Measurements from ENCODE around the gene RABL2A.
"Not testable (repeated sequence)": the region's sequence is repeated elsewhere in the genome, so short reads cannot be mapped to it uniquely, and the experiment has no call there.

Gene RABL2A

GRCh38 chr2:113598180-113598579, 28.9 kb upstream of the RABL2A start:
- H3F3A ChIP-seq (ENCODE audit: low read depth); H3K36me3 ChIP-seq (ENCODE audit: insufficient read depth, low read length); H3K27me3 ChIP-seq (ENCODE audit: insufficient read depth, low read length, poor library complexity, severe bottlenecking); H2AFZ ChIP-seq (ENCODE audit: low read length); H4K20me1 ChIP-seq (ENCODE audit: insufficient read depth, low read length, poor library complexity, severe bottlenecking); H3K9me3 ChIP-seq (ENCODE audit: insufficient read depth, low read depth, low read length); H3K4me1 ChIP-seq (ENCODE audit: insufficient read depth, low read length, poor library complexity, severe bottlenecking); H3K4me3 ChIP-seq (ENCODE audit: low read length, poor library complexity, severe bottlenecking); H3K4me2 ChIP-seq (ENCODE audit: low read depth, low read length, poor library complexity, severe bottlenecking); H3K9ac ChIP-seq (ENCODE audit: low read depth, low read length, poor library complexity, severe bottlenecking); H3K9me2 ChIP-seq (replicated peaks; ENCODE audit: low read depth, low read length); H3K79me2 ChIP-seq (ENCODE audit: insufficient read depth, low read length): not testable (repeated sequence)

GRCh38 chr2:113598738-113599137, 28.3 kb upstream of the RABL2A start:
- not testable (repeated sequence) for H3K4me3 ChIP-seq (ENCODE audit: low read length, poor library complexity, severe bottlenecking); H3K4me1 ChIP-seq (ENCODE audit: insufficient read depth, low read length, poor library complexity, severe bottlenecking); H3K79me2 ChIP-seq (ENCODE audit: insufficient read depth, low read length); H3K4me2 ChIP-seq (ENCODE audit: low read depth, low read length, poor library complexity, severe bottlenecking); H4K20me1 ChIP-seq (ENCODE audit: insufficient read depth, low read length, poor library complexity, severe bottlenecking); H3F3A ChIP-seq (ENCODE audit: low read depth); H3K9me2 ChIP-seq (replicated peaks; ENCODE audit: low read depth, low read length); H3K9me3 ChIP-seq (ENCODE audit: insufficient read depth, low read depth, low read length); H2AFZ ChIP-seq (ENCODE audit: low read length); H3K27me3 ChIP-seq (ENCODE audit: insufficient read depth, low read length, poor library complexity, severe bottlenecking); H3K36me3 ChIP-seq (ENCODE audit: insufficient read depth, low read length); H3K9ac ChIP-seq (ENCODE audit: low read depth, low read length, poor library complexity, severe bottlenecking)

DNA sequence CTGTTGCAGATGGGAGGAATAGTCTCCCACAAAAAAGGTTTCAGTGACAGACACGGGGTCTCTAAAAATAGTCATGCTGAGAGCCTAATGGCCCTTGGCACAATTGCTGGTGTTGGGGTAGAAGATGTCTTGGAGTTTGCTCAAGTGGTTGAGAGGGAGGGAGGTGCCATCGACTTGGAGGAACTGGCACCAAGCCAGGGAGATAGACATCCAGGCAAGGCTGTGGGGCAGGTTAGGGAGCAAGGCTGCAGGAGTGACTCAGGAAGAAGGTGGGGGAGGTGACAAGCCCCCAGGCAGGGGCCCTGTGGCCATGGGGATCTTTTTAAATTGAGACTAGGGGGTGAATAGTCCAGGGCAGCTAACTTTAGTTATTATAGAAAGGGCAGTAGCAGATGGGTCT, 27.9 kb upstream of the RABL2A start:
- H3K27me3 ChIP-seq (ENCODE audit: insufficient read depth, low read length, poor library complexity, severe bottlenecking); H3K36me3 ChIP-seq (ENCODE audit: insufficient read depth, low read length); H4K20me1 ChIP-seq (ENCODE audit: insufficient read depth, low read length, poor library complexity, severe bottlenecking): not testable (repeated sequence)

GRCh38 chr2:113602040-113602769, 24.9 kb upstream of the RABL2A start:
- not testable (repeated sequence) for H4K20me1 ChIP-seq (ENCODE audit: insufficient read depth, low read length, poor library complexity, severe bottlenecking); H3K36me3 ChIP-seq (ENCODE audit: insufficient read depth, low read length); H3K79me2 ChIP-seq (ENCODE audit: insufficient read depth, low read length); H3K4me1 ChIP-seq (ENCODE audit: insufficient read depth, low read length, poor library complexity, severe bottlenecking); H3K9me2 ChIP-seq (replicated peaks; ENCODE audit: low read depth, low read length); H3F3A ChIP-seq (ENCODE audit: low read depth); H3K4me2 ChIP-seq (ENCODE audit: low read depth, low read length, poor library complexity, severe bottlenecking); H3K9me3 ChIP-seq (ENCODE audit: insufficient read depth, low read depth, low read length); H3K27me3 ChIP-seq (ENCODE audit: insufficient read depth, low read length, poor library complexity, severe bottlenecking); H2AFZ ChIP-seq (ENCODE audit: low read length); H3K9ac ChIP-seq (ENCODE audit: low read depth, low read length, poor library complexity, severe bottlenecking); H3K4me3 ChIP-seq (ENCODE audit: low read length, poor library complexity, severe bottlenecking)
- TF ChIP-seq, protein P1, sequence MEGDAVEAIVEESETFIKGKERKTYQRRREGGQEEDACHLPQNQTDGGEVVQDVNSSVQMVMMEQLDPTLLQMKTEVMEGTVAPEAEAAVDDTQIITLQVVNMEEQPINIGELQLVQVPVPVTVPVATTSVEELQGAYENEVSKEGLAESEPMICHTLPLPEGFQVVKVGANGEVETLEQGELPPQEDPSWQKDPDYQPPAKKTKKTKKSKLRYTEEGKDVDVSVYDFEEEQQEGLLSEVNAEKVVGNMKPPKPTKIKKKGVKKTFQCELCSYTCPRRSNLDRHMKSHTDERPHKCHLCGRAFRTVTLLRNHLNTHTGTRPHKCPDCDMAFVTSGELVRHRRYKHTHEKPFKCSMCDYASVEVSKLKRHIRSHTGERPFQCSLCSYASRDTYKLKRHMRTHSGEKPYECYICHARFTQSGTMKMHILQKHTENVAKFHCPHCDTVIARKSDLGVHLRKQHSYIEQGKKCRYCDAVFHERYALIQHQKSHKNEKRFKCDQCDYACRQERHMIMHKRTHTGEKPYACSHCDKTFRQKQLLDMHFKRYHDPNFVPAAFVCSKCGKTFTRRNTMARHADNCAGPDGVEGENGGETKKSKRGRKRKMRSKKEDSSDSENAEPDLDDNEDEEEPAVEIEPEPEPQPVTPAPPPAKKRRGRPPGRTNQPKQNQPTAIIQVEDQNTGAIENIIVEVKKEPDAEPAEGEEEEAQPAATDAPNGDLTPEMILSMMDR (conservative IDR thresholded peaks at IDR 0.05; ENCODE audit: low read length), result peak; percentile 35; the same call in 1 of the 2 replicates

More for the DNA sequence above, 27.9 kb upstream of the RABL2A start:
- not testable (repeated sequence) for H3K9me2 ChIP-seq (replicated peaks; ENCODE audit: low read depth, low read length); H3K4me3 ChIP-seq (ENCODE audit: low read length, poor library complexity, severe bottlenecking); H3K4me2 ChIP-seq (ENCODE audit: low read depth, low read length, poor library complexity, severe bottlenecking); H2AFZ ChIP-seq (ENCODE audit: low read length); H3K9me3 ChIP-seq (ENCODE audit: insufficient read depth, low read depth, low read length); H3F3A ChIP-seq (ENCODE audit: low read depth); H3K4me1 ChIP-seq (ENCODE audit: insufficient read depth, low read length, poor library complexity, severe bottlenecking); H3K79me2 ChIP-seq (ENCODE audit: insufficient read depth, low read length); H3K9ac ChIP-seq (ENCODE audit: low read depth, low read length, poor library complexity, severe bottlenecking)
